ENCODE measurements around the gene TEK.

GRCh38 chr9:27210588-27210987 is 101.6 kb downstream of the TEK start:
- TF ChIP-seq ZNF138 (tag by site-specific recombination; IDR thresholded peaks at IDR 0.05; ENCODE audit: borderline replicate concordance) (no peak), ATF2 (tag by site-specific recombination; IDR thresholded peaks at IDR 0.05; ENCODE audit: low read depth) (no peak), PBX3 (CRISPR knock-in tag; IDR thresholded peaks at IDR 0.05) (no peak), CTCF (tag by site-specific recombination; IDR thresholded peaks at IDR 0.05) (no peak), ZNF121 (tag by site-specific recombination; IDR thresholded peaks at IDR 0.05) (no peak), HOXA7 (CRISPR knock-in tag; IDR thresholded peaks at IDR 0.05; ENCODE audit: borderline replicate concordance) (no peak), PATZ1 (tag by site-specific recombination; IDR thresholded peaks at IDR 0.05) (no peak), ZNF362 (tag by site-specific recombination; IDR thresholded peaks at IDR 0.05) (no peak), MZF1 (tag by site-specific recombination; IDR thresholded peaks at IDR 0.05; ENCODE audit: borderline replicate concordance) (no peak), ZNF777 (tag by site-specific recombination; IDR thresholded peaks at IDR 0.05; ENCODE audit: borderline replicate concordance) (no peak), KLF17 (tag by site-specific recombination; IDR thresholded peaks at IDR 0.05) (no peak), PRDM10 (tag by site-specific recombination; IDR thresholded peaks at IDR 0.05) (no peak), YY1 (tag by site-specific recombination; IDR thresholded peaks at IDR 0.05) (no peak)

All from HEK293 (cell line).